Trophoblast cell (in vitro differentiated cells and primary cell): ENCODE results near the gene RAB7B.

Experiments used
- DNase-seq, 2 donors: peaks; one replicate each; pipeline ENCODE4 v3.0.0-alpha.2; 2016
- H2AFZ ChIP-seq: 2 replicates; pipeline ENCODE4 v1.6.1; 2013; ENCODE audit warnings: low read length, moderate library complexity, mild to moderate bottlenecking; ENCODE audit not compliant: insufficient read depth, poor library complexity
- H2AK5ac ChIP-seq: 2 replicates; pipeline ENCODE4 v1.6.1; 2013; ENCODE audit warnings: mild to moderate bottlenecking, low read length
- H2BK120ac ChIP-seq: 2 replicates; pipeline ENCODE4 v1.6.1; 2013; ENCODE audit warnings: low read length, mild to moderate bottlenecking, moderate library complexity; ENCODE audit not compliant: insufficient read depth, poor library complexity
- H2BK12ac ChIP-seq: 2 replicates; pipeline ENCODE4 v1.6.1; 2013; ENCODE audit warnings: mild to moderate bottlenecking, low read length, moderate library complexity
- H2BK5ac ChIP-seq: 2 replicates; pipeline ENCODE4 v1.6.1; 2013; ENCODE audit warnings: low read length, low read depth, moderate library complexity, mild to moderate bottlenecking; ENCODE audit not compliant: poor library complexity
- H3K14ac ChIP-seq: 2 replicates; pipeline ENCODE4 v1.6.1; 2013; ENCODE audit warnings: mild to moderate bottlenecking, low read length
- H3K18ac ChIP-seq: 2 replicates; pipeline ENCODE4 v1.6.1; 2013; ENCODE audit warnings: mild to moderate bottlenecking, low read length
- H3K23ac ChIP-seq: 2 replicates; pipeline ENCODE4 v1.6.1; 2013; ENCODE audit warnings: low read length
- H3K27ac ChIP-seq: 2 replicates; pipeline ENCODE4 v1.5.1; 2013; ENCODE audit warnings: low read depth, mild to moderate bottlenecking, inconsistent platforms, low read length, moderate library complexity
- H3K27me3 ChIP-seq: 2 replicates; pipeline ENCODE4 v1.6.1; 2013; ENCODE audit warnings: inconsistent platforms, mild to moderate bottlenecking, low read length, moderate library complexity; ENCODE audit not compliant: insufficient read depth
- H3K36me3 ChIP-seq, 2 experiments: 1 replicate in 1 of 2; 2 replicates in 1 of 2; pipeline ENCODE4 v1.6.1; 2013; ENCODE audit warnings: low read length in 2 of 2, mild to moderate bottlenecking in 2 of 2, moderate library complexity in 1 of 2; ENCODE audit not compliant: insufficient read depth in 2 of 2, control insufficient read depth in 1 of 2
- H3K4ac ChIP-seq: 2 replicates; pipeline ENCODE4 v1.6.1; 2013; ENCODE audit warnings: low read depth, mild to moderate bottlenecking, low read length, moderate library complexity
- H3K4me1 ChIP-seq, 2 experiments: 1 replicate in 1 of 2; 2 replicates in 1 of 2; pipeline ENCODE4 v1.6.1; 2013; ENCODE audit warnings: low read length in 2 of 2, mild to moderate bottlenecking in 2 of 2, moderate library complexity in 1 of 2; ENCODE audit not compliant: insufficient read depth in 2 of 2, control insufficient read depth in 1 of 2
- H3K4me2 ChIP-seq: 2 replicates; pipeline ENCODE4 v1.6.1; 2013; ENCODE audit warnings: inconsistent platforms, mild to moderate bottlenecking, low read length, moderate library complexity
- H3K4me3 ChIP-seq: 2 replicates; pipeline ENCODE4 v1.5.1; 2013; ENCODE audit warnings: mild to moderate bottlenecking, low read depth, low read length, inconsistent platforms
- H3K79me1 ChIP-seq: one replicate; pipeline ENCODE4 v1.6.1; 2013; ENCODE audit warnings: low read length
- H3K79me2 ChIP-seq: 2 replicates; pipeline ENCODE4 v1.6.1; 2013; ENCODE audit warnings: low read length, mild to moderate bottlenecking; ENCODE audit not compliant: control insufficient read depth, insufficient read depth, poor library complexity
- H3K9ac ChIP-seq: 2 replicates; pipeline ENCODE4 v1.6.1; 2013; ENCODE audit warnings: mild to moderate bottlenecking, low read length
- H3K9me3 ChIP-seq: 2 replicates; pipeline ENCODE4 v1.6.1; 2013; ENCODE audit warnings: low read depth, mild to moderate bottlenecking, control low read depth, inconsistent platforms, low read length; ENCODE audit not compliant: insufficient read depth
- H4K12ac ChIP-seq: 2 replicates; pipeline ENCODE4 v1.6.1; 2013; ENCODE audit warnings: low read depth, mild to moderate bottlenecking, low read length, moderate library complexity
- H4K8ac ChIP-seq: 2 replicates; pipeline ENCODE4 v1.6.1; 2013; ENCODE audit warnings: low read depth, mild to moderate bottlenecking, low read length, moderate library complexity
- H4K91ac ChIP-seq: one replicate; pipeline ENCODE4 v1.6.1; 2013; ENCODE audit warnings: low read depth, mild to moderate bottlenecking, low read length, moderate library complexity
- WGBS: extraction: QIAGEN DNeasy Blood & Tissue Kit; methylation state at CpG from one replicate; pipeline ENCODE4 v1.1.7; 2013; ENCODE audit warnings: missing lambda C conversion rate; ENCODE audit not compliant: insufficient read length, insufficient coverage; ENCODE audit errors: extremely low coverage; 5-methylcytosine and 5-hydroxymethylcytosine counted together

Gene RAB7B

GRCh38 chr1:205988585-205988995, 14.6 kb downstream of the RAB7B start:
- H3K14ac ChIP-seq: no peak overlapping the region
- H3K79me2 ChIP-seq: no peaks in the 10 kb centered on the region
- H3K27ac ChIP-seq: no peak overlapping the region
- H3K4me1 ChIP-seq: peaks cover 3 to 8% of the 10 kb centered on the region in 2 experiments
- no peak overlapping the region for H2BK120ac ChIP-seq
- peaks cover 0 to 3% of the 10 kb centered on the region in 2 experiments for H3K36me3 ChIP-seq
- no peak overlapping the region for H2AFZ ChIP-seq
- H2AK5ac ChIP-seq: no peak overlapping the region
- H2BK5ac ChIP-seq: no peak overlapping the region
- WGBS: no CpG with 5 or more reads among the region's 12 CpGs
- H3K18ac ChIP-seq: no peak overlapping the region
- H4K8ac ChIP-seq: no peak overlapping the region
- no peak overlapping the region for H4K12ac ChIP-seq
- H3K23ac ChIP-seq: no peak overlapping the region
- H3K4ac ChIP-seq: no peak overlapping the region
- H3K27me3 ChIP-seq: no peaks in the 10 kb centered on the region
- H3K79me1 ChIP-seq: no peaks in the 10 kb centered on the region
- H3K4me3 ChIP-seq: no peak overlapping the region
- H3K9ac ChIP-seq: no peak overlapping the region
- no peak overlapping the region for H2BK12ac ChIP-seq
- no peak overlapping the region for H3K4me2 ChIP-seq
- no peak overlapping the region for H4K91ac ChIP-seq
- DNase-seq: no peak
- no peaks in the 10 kb centered on the region for H3K9me3 ChIP-seq

- H2BK120ac ChIP-seq: no peak overlapping the region
- no peak overlapping the region for H3K4me2 ChIP-seq
- H2AK5ac ChIP-seq: no peak overlapping the region
- H4K12ac ChIP-seq: no peak overlapping the region
- WGBS: no CpG with 5 or more reads among the region's 2 CpGs
- peaks cover 3 to 8% of the 10 kb centered on the region in 2 experiments for H3K4me1 ChIP-seq
- H4K91ac ChIP-seq: no peak overlapping the region
- H4K8ac ChIP-seq: no peak overlapping the region
- H3K79me1 ChIP-seq: no peaks in the 10 kb centered on the region
- no peak overlapping the region for H3K27ac ChIP-seq
- no peak overlapping the region for H3K4me3 ChIP-seq
- no peak overlapping the region for H2BK5ac ChIP-seq
- H3K14ac ChIP-seq: no peak overlapping the region
- no peak overlapping the region for H3K4ac ChIP-seq
- H2AFZ ChIP-seq: no peak overlapping the region
- no peaks in the 10 kb centered on the region for H3K9me3 ChIP-seq
- no peak for DNase-seq
- H3K79me2 ChIP-seq: no peaks in the 10 kb centered on the region
- no peaks in the 10 kb centered on the region for H3K36me3 ChIP-seq
- no peak overlapping the region for H3K23ac ChIP-seq
- no peak overlapping the region for H3K18ac ChIP-seq
- no peak overlapping the region for H3K9ac ChIP-seq
- H2BK12ac ChIP-seq: no peak overlapping the region
- H3K27me3 ChIP-seq: no peaks in the 10 kb centered on the region
Measured at GRCh38 chr1:205986861-205987260, 16.3 kb downstream of the RAB7B start.

GRCh38 chr1:205986292-205986691, 16.9 kb downstream of the RAB7B start:
- no peaks in the 10 kb centered on the region for H3K27me3 ChIP-seq
- no peak overlapping the region for H3K9ac ChIP-seq
- no peak overlapping the region for H3K14ac ChIP-seq
- no peak overlapping the region for H3K4ac ChIP-seq
- no peak overlapping the region for H2BK12ac ChIP-seq
- DNase-seq: no peak
- H2AFZ ChIP-seq: no peak overlapping the region
- H3K27ac ChIP-seq: no peak overlapping the region
- no peak overlapping the region for H2AK5ac ChIP-seq
- H3K36me3 ChIP-seq: no peaks in the 10 kb centered on the region
- no peaks in the 10 kb centered on the region for H3K79me2 ChIP-seq
- H3K4me1 ChIP-seq: peaks cover 3 to 7% of the 10 kb centered on the region in 2 experiments
- no peak overlapping the region for H4K12ac ChIP-seq
- H2BK5ac ChIP-seq: no peak overlapping the region
- no peak overlapping the region for H3K4me3 ChIP-seq
- no peak overlapping the region for H4K8ac ChIP-seq
- H3K18ac ChIP-seq: no peak overlapping the region
- no peak overlapping the region for H3K23ac ChIP-seq
- H3K9me3 ChIP-seq: no peaks in the 10 kb centered on the region
- no peak overlapping the region for H3K4me2 ChIP-seq
- H4K91ac ChIP-seq: no peak overlapping the region
- no peak overlapping the region for H2BK120ac ChIP-seq
- no peaks in the 10 kb centered on the region for H3K79me1 ChIP-seq
- WGBS: no CpG with 5 or more reads among the region's 3 CpGs

- no peaks in the 10 kb centered on the region for H3K79me1 ChIP-seq
- no peak overlapping the region for H3K14ac ChIP-seq
- no peaks in the 10 kb centered on the region for H3K36me3 ChIP-seq
- H3K23ac ChIP-seq: no peak overlapping the region
- H2BK120ac ChIP-seq: no peak overlapping the region
- no peak overlapping the region for H2AFZ ChIP-seq
- H3K18ac ChIP-seq: no peak overlapping the region
- H3K4me3 ChIP-seq: no peak overlapping the region
- H3K4me1 ChIP-seq: peaks cover 3 to 7% of the 10 kb centered on the region in 2 experiments
- H4K91ac ChIP-seq: no peak overlapping the region
- no CpG with 5 or more reads among the region's 9 CpGs for WGBS
- H3K79me2 ChIP-seq: no peaks in the 10 kb centered on the region
- H3K27me3 ChIP-seq: no peaks in the 10 kb centered on the region
- no peak overlapping the region for H3K9ac ChIP-seq
- no peak overlapping the region for H3K27ac ChIP-seq
- H3K9me3 ChIP-seq: no peaks in the 10 kb centered on the region
- no peak overlapping the region for H4K8ac ChIP-seq
- no peak overlapping the region for H2BK5ac ChIP-seq
- H2BK12ac ChIP-seq: no peak overlapping the region
- no peak overlapping the region for H4K12ac ChIP-seq
- no peak overlapping the region for H3K4ac ChIP-seq
- DNase-seq: no peak
- no peak overlapping the region for H2AK5ac ChIP-seq
- H3K4me2 ChIP-seq: no peak overlapping the region
Measured at GRCh38 chr1:205985330-205986005, 17.7 kb downstream of the RAB7B start.
